Fibroblast of villous mesenchyme (primary cell): ENCODE results near the gene B4GALT5. TPM values are rescaled to one million over a fixed set of nuclear protein-coding genes. Genes with fewer than 3 reads are reported as not detected.

Experiments used
- DNase-seq: peaks from one replicate; pipeline ENCODE4 v3.0.0-alpha.2; 2010; ENCODE audit warnings: low read depth
- H3K4me3 ChIP-seq: 2 replicates; pipeline ENCODE4 v1.5.1; 2011; ENCODE audit warnings: low read depth, mild to moderate bottlenecking, low read length
- total RNA-seq: library from RNA; depleted of rRNA; stranded (reverse); fragments of >200 nt; gene quantifications from 2 replicates; pipeline ENCODE4 v1.2.3, GENCODE V29; 2012
- TF ChIP-seq, protein P1 (sequence below): IDR thresholded peaks from 2 replicates; pipeline ENCODE4 v1.5.1; 2012; ENCODE audit warnings: low read depth, mild to moderate bottlenecking, low read length; ENCODE audit not compliant: insufficient read depth

Gene B4GALT5
- total RNA-seq, 1 donor: 33.7 TPM

DNA sequence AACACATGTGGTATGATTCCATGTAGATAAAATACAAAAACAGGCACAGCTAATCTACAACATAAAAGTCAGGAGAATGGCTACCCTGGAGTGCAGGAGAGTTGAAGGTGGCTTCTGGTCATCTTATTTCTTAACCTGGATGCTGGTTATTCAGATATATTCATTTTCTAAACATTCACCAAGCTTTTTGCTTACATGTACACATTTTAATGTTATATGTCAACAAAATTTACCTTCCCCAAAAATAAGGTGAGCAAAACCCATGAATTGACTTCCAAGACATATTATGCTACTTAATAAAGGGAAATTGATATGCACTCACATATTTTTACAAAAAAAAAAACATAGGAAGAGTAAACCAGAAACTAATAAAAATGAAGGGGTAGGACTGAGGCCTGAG, 50.6 kb downstream of the B4GALT5 start:
- DNase-seq: no peak
- no peak overlapping the region for H3K4me3 ChIP-seq
- TF ChIP-seq, protein P1, sequence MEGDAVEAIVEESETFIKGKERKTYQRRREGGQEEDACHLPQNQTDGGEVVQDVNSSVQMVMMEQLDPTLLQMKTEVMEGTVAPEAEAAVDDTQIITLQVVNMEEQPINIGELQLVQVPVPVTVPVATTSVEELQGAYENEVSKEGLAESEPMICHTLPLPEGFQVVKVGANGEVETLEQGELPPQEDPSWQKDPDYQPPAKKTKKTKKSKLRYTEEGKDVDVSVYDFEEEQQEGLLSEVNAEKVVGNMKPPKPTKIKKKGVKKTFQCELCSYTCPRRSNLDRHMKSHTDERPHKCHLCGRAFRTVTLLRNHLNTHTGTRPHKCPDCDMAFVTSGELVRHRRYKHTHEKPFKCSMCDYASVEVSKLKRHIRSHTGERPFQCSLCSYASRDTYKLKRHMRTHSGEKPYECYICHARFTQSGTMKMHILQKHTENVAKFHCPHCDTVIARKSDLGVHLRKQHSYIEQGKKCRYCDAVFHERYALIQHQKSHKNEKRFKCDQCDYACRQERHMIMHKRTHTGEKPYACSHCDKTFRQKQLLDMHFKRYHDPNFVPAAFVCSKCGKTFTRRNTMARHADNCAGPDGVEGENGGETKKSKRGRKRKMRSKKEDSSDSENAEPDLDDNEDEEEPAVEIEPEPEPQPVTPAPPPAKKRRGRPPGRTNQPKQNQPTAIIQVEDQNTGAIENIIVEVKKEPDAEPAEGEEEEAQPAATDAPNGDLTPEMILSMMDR: no peak

GRCh38 chr20:49661560-49662329, 51.9 kb downstream of the B4GALT5 start:
- DNase-seq: no peak
- TF ChIP-seq, protein P1: no peak
- no peak overlapping the region for H3K4me3 ChIP-seq

DNA sequence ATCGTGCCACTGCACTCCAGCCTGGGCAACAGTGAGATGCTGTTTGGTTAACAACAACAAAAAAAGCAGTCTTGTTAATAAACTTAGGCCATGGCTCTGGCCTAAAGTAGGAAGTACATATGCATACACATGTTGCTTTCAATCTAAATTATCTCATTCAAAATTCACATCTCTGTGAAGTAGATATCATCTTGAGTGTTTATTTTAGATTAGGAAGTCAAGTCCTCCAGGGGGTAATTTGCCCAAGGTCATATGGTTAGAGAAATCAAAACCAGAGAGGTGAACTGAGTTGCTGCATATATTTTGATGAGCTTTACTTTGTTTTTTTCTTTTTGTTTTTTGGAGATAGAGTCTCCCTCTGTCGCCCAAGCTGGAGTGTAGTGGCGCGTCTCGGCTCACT, 52.8 kb downstream of the B4GALT5 start:
- no peak for DNase-seq
- H3K4me3 ChIP-seq: no peak overlapping the region
- TF ChIP-seq, protein P1: no peak

DNA sequence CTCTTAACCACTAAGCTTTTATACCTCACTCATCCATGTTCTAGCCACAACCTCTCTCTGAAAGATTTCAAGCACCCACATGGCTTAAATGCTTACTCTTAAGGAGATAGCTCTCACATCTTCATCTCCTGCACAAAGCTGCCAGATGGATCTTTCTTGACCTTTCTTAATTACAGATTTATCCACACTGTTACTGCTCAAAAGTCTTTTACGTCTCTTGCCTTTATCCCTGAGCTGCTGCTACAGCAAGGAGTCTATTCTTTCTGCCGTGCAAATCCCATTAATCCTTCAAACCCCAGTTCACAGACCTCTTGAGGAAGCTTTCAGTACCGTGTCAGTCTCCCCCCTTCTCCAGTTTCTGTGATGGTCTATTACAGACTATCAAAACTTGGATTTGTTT, 54.6 kb downstream of the B4GALT5 start:
- TF ChIP-seq, protein P1: no peak
- no peak overlapping the region for H3K4me3 ChIP-seq

GRCh38 chr20:49658508-49658907, 55.2 kb downstream of the B4GALT5 start:
- TF ChIP-seq, protein P1: no peak
- H3K4me3 ChIP-seq: no peak overlapping the region
- no peak for DNase-seq

More for the DNA sequence above, 54.6 kb downstream of the B4GALT5 start:
- DNase-seq: no peak

DNA sequence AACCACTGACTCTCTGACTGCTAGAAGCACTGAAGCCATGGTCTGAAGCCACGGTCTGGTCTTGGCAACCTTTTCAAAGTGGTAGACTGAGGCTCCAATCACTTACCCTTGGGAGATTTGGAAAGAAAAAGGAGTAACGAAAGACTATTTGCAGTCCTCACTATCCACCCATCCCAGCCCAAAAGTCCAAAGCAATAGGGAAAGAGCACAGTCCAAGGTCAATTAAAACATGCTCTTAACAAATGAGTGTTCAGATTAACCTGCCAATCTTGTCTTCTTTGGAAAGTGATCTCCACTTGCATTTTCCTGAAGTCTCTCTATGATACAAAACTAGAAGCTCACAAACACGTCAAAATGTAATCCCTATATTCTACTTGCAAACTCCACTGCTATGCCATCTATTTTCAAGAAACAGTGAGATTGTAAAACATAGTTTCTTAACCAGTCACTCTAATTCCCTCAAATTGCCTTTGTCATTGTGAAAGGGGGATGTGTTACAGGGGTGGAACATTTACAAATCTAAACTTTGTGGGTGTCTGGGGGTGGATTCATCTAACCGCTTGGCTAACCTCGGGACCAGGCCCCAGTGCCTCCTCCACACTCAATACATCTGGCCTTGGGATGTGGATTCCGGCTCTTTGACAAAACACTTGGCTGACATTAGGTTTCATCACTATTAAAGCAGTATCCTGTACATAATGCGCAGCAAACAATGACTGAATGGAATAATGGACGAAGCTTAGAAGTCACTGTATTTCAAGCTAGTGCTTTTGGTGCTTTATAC, 56.4 kb downstream of the B4GALT5 start:
- TF ChIP-seq, protein P1: no peak
- DNase-seq: peak; percentile 65
- H3K4me3 ChIP-seq: no peak overlapping the region
